Right lobe of liver (tissue), 4 donors: ENCODE results near the gene PCDH15.
"Not testable (repeated sequence)": the region's sequence is repeated elsewhere in the genome, so short reads cannot be mapped to it uniquely, and the experiment has no call there.

Experiments used
- POLR2A ChIP-seq: fragments of 450-650 bp; IDR thresholded peaks from one replicate; pipeline ENCODE4 v1.6.1; 2017; ENCODE audit warnings: antibody characterized with exemption, mild to moderate bottlenecking
- TF ChIP-seq, protein P1 (sequence below), 4 donors: fragments of 200-600 bp in 3 of 4; fragments of 450-650 bp in 1 of 4; IDR thresholded peaks; one replicate each; pipeline versions ENCODE4 v1.5.1 to v1.8.0; 2016 to 2022; ENCODE audit warnings: antibody characterized with exemption in 4 of 4, mild to moderate bottlenecking in 2 of 4
- donor health status: DM: no; HTN: no; CAD: no.
- donor health status: DM: no; HTN: no; CAD: no.
- donor health status: DM: no; HTN: yes; CAD: no.

GRCh38 chr10:54515244-54515643 lies 285.8 kb downstream of the PCDH15 start:
- TF ChIP-seq, protein P1, sequence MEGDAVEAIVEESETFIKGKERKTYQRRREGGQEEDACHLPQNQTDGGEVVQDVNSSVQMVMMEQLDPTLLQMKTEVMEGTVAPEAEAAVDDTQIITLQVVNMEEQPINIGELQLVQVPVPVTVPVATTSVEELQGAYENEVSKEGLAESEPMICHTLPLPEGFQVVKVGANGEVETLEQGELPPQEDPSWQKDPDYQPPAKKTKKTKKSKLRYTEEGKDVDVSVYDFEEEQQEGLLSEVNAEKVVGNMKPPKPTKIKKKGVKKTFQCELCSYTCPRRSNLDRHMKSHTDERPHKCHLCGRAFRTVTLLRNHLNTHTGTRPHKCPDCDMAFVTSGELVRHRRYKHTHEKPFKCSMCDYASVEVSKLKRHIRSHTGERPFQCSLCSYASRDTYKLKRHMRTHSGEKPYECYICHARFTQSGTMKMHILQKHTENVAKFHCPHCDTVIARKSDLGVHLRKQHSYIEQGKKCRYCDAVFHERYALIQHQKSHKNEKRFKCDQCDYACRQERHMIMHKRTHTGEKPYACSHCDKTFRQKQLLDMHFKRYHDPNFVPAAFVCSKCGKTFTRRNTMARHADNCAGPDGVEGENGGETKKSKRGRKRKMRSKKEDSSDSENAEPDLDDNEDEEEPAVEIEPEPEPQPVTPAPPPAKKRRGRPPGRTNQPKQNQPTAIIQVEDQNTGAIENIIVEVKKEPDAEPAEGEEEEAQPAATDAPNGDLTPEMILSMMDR (IDR thresholded peaks at IDR 0.05): not testable (repeated sequence)
- not testable (repeated sequence) for TF ChIP-seq POLR2A
